Keratinocyte (primary cell): ENCODE results near the gene ZNF823.

Experiments
- CTCF ChIP-seq, 3 experiments: IDR thresholded peaks in 1 of 3; conservative IDR thresholded peaks in 1 of 3; optimal IDR thresholded peaks in 1 of 3; 2 replicates in 2 of 3; 3 replicates in 1 of 3; pipeline versions ENCODE3 to v1.5.1; 2011; ENCODE audit warnings: low read length in 3 of 3, mild to moderate bottlenecking in 3 of 3, moderate library complexity in 2 of 3, control low read depth in 1 of 3, inconsistent platforms in 1 of 3; ENCODE audit not compliant: insufficient read depth in 2 of 3; ENCODE audit errors: extremely low read depth in 1 of 3
- EZH2 ChIP-seq: IDR thresholded peaks from one replicate; pipeline ENCODE4 v1.6.1; 2012; ENCODE audit warnings: inconsistent platforms, mild to moderate bottlenecking, low read length, moderate library complexity

- TF ChIP-seq EZH2 (no peak), CTCF (optimal IDR thresholded peaks at IDR 0.05 in 1 of 3, IDR thresholded peaks at IDR 0.05 in 1 of 3, conservative IDR thresholded peaks at IDR 0.05 in 1 of 3; ENCODE audit: extremely low read depth in 1 of 3, insufficient read depth in 2 of 3, low read length in 3 of 3) (no peak)
These were observed 48.8 kb upstream of the ZNF823 start for GRCh38 chr19:11787536-11787935.
